Measurements from ENCODE around the gene LRRC75B. TPM values are rescaled to one million over a fixed set of nuclear protein-coding genes. Genes with fewer than 3 reads are reported as not detected.

LRRC75B gene
- total RNA-seq, 1 experiment from 2014 or later = 7.9 TPM

DNA sequence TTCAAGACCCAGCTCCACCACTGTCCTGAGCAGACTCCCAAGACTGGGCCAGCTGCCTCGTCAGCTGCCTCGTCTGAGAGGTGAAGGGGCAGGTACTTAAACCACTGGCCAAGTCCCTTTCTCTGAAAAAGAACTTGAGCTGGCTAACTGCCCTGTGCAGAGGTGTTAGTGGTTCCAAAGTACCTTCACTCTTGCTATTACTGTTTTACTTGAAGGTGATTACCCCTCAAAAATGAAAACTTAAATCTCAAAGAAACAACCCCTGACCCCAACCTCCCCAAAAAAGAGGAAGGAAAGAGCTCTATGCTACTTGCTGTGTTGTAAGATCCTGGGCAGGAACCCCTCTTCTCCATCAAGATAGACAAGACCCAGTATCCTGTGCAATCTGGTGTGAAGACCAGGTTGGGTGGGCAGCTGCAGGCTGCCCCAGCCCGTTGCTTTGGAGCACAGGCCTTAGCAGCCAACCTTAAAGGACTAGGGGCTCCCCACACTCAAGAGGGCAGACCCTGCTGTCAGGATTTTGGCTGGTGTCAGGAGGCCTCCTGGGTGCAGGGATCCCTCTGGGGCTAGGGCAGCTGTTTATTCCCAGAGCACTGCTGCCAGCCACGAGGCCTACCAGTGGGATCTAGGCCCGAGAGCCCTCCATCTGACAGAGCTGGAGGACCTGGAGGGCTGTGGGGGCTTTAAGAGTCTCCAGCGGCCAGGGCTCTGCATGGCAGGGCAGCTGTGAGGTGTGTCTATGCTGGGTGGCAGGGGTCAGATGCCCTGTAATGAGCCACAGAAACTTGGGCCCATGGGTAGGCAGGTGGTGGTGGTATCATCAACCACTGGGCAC lies 51.0 kb downstream of the LRRC75B start (continued):
- TF ChIP-seq, protein P1, sequence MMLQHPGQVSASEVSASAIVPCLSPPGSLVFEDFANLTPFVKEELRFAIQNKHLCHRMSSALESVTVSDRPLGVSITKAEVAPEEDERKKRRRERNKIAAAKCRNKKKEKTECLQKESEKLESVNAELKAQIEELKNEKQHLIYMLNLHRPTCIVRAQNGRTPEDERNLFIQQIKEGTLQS (IDR thresholded peaks at IDR 0.05) = no peak
- TF ChIP-seq POLR2AphosphoS5 (IDR thresholded peaks at IDR 0.05; ENCODE audit: low read depth, low read length) (no peak), CEBPB (IDR thresholded peaks at IDR 0.05; ENCODE audit: low read depth) (no peak), EZH2 (IDR thresholded peaks at IDR 0.05) (no peak), ELF1 (IDR thresholded peaks at IDR 0.05; ENCODE audit: borderline replicate concordance, low read depth) (no peak), SP1 (IDR thresholded peaks at IDR 0.05; ENCODE audit: low read depth) (no peak), JUND (IDR thresholded peaks at IDR 0.05) (no peak), SIN3A (IDR thresholded peaks at IDR 0.05; ENCODE audit: low read depth) (no peak), MAX (IDR thresholded peaks at IDR 0.05) (no peak)

DNA sequence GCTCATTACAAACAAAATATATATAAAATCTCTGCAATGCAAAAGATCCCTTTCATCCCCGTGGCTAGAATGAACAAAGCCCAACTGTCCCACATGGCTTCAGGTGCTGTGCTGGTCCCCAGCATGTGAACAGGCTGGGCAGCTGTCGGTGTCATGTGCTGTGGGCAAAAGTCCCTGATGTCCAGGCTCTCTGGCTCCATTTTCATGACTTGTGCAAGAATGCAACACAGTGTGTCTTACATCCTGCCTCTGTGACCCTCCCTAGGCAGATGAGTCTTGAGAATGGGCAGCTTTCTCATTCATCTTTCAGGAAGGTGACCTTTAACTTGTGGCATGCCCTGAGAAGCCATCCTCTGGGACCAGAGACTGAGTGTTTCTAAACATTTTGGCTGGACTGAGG lies 52.4 kb downstream of the LRRC75B start:
- Histone ChIP-seq H4K20me1 (ENCODE audit: insufficient read depth) (no peaks in the 10 kb centered on the region), H3K27ac (ENCODE audit: low read depth, low read length) (no peak overlapping the region), H3K36me3 (ENCODE audit: control insufficient read depth in 1 of 2, insufficient read depth in 2 of 2, low read length in 2 of 2) (peaks cover 0 to 3% of the 10 kb centered on the region in 2 experiments; a peak in 2 of 4 replicates), H2AFZ (ENCODE audit: low read depth, low read length, poor library complexity, severe bottlenecking) (no peak overlapping the region), H3K27me3 (ENCODE audit: insufficient read depth, low read length) (no peaks in the 10 kb centered on the region), H3K4me3 (replicated peaks in 1 of 2; ENCODE audit: low read depth in 1 of 2, low read length in 2 of 2) (no peak overlapping the region), H3K4me1 (ENCODE audit: control insufficient read depth in 1 of 2, insufficient read depth in 2 of 2, low read length in 2 of 2) (no peaks in the 10 kb centered on the region), H3K79me2 (ENCODE audit: insufficient read depth, low read length) (no peaks in the 10 kb centered on the region), H3K9me3 (ENCODE audit: control insufficient read depth in 1 of 2, insufficient read depth in 1 of 2, low read depth in 1 of 2, low read length in 2 of 2) (no peaks in the 10 kb centered on the region), H3K9ac (ENCODE audit: low read length) (no peak overlapping the region), H3K4me2 (ENCODE audit: low read length) (no peak overlapping the region), H3K9me2 (ENCODE audit: insufficient read depth) (no peaks in the 10 kb centered on the region)
- POLR2A ChIA-PET = no interaction called here
- TSS peak; percentile 64 for BruUV-seq (replicated peaks)
- DNase-seq (ENCODE audit: low read depth, low spot score) = no peak
- intact Hi-C loops (cut with micrococcal nuclease) = no loop called here
- CTCF ChIA-PET = no interaction called here
- RAD21 ChIA-PET (ENCODE audit: low non-redundant PET in 1 of 2, low total read pairs in 2 of 2, uncharacterized antibody in 2 of 2, unreplicated experiment in 2 of 2) = no interaction called here
- ATAC-seq = no peak
- no peak for TF ChIP-seq ELF1 (IDR thresholded peaks at IDR 0.05; ENCODE audit: borderline replicate concordance, low read depth)
- no peak for TF ChIP-seq REST (IDR thresholded peaks at IDR 0.05; ENCODE audit: low read depth)
- TF ChIP-seq CEBPB (IDR thresholded peaks at IDR 0.05; ENCODE audit: low read depth) = no peak
- TF ChIP-seq EZH2 (IDR thresholded peaks at IDR 0.05) = no peak
- no peak for TF ChIP-seq YY1 (IDR thresholded peaks at IDR 0.05; ENCODE audit: extremely low read depth, insufficient replicate concordance, low read depth, low read length)
- TF ChIP-seq POLR2AphosphoS5 (IDR thresholded peaks at IDR 0.05; ENCODE audit: low read depth, low read length) = no peak
- TF ChIP-seq SP1 (IDR thresholded peaks at IDR 0.05; ENCODE audit: low read depth) = no peak
- TF ChIP-seq CTCF (IDR thresholded peaks at IDR 0.05 in 2 of 3, conservative IDR thresholded peaks at IDR 0.05 in 1 of 3; ENCODE audit: borderline replicate concordance in 1 of 3, insufficient read depth in 1 of 3, low read depth in 2 of 3, low read length in 2 of 3) = no peak
- no peak for TF ChIP-seq ZFX (IDR thresholded peaks at IDR 0.05)
- no peak for TF ChIP-seq ZBTB33 (IDR thresholded peaks at IDR 0.05; ENCODE audit: extremely low read depth, insufficient replicate concordance, low read length)
- no peak for TF ChIP-seq TCF7L2 (IDR thresholded peaks at IDR 0.05; ENCODE audit: borderline replicate concordance, extremely low read depth, insufficient read depth, insufficient read length)
- no peak for TF ChIP-seq EGR1 (IDR thresholded peaks at IDR 0.05; ENCODE audit: low read depth)
